ENCODE results near the gene RYR2. TPM values are rescaled to one million over a fixed set of nuclear protein-coding genes. Genes with fewer than 3 reads are reported as not detected.

RYR2 gene
- total and polyA plus RNA-seq, 12 donors, result 43.1 to 1,252 (median 872) TPM

- DNase-seq (no peak), ATAC-seq (peak in 1 of 8 donors; percentile 4)
- WGBS, 2 donors, result 82 to 90% methylated on average over 5 of the region's 5 CpGs
- intact Hi-C loops (cut with DNase I), result no loop called here
- peaks cover 0 to 66% (median 0%) of the 10 kb centered on the region in 9 donors for H3K36me3 ChIP-seq
- H3K4me3 ChIP-seq, result no peak overlapping the region
- no peaks in the 10 kb centered on the region for H3K27me3 ChIP-seq
- no peak overlapping the region for H3K27ac ChIP-seq
- no peaks in the 10 kb centered on the region for H3K9me3 ChIP-seq
- TF ChIP-seq CTCF (IDR thresholded peaks at IDR 0.05), result no peak
- H3K4me1 ChIP-seq, result peaks cover 0 to 32% (median 0%) of the 10 kb centered on the region in 9 donors
These were observed 622.4 kb downstream of the RYR2 start for GRCh38 chr1:237664348-237664747.

- 60 to 77% methylated on average over 1 of the region's 1 CpG for WGBS, 2 donors
- no peak for TF ChIP-seq CTCF (IDR thresholded peaks at IDR 0.05)
- no peaks in the 10 kb centered on the region for H3K9me3 ChIP-seq
- ATAC-seq (no peak), DNase-seq (no peak)
- no peaks in the 10 kb centered on the region for H3K27me3 ChIP-seq
- no peak overlapping the region for H3K4me3 ChIP-seq
- H3K27ac ChIP-seq, result no peak overlapping the region
- H3K36me3 ChIP-seq, result peaks cover 0 to 47% (median 0%) of the 10 kb centered on the region in 9 donors
- peaks cover 0 to 42% (median 2%) of the 10 kb centered on the region in 9 donors for H3K4me1 ChIP-seq
- intact Hi-C loops (cut with DNase I), result no loop called here
These were observed 628.3 kb downstream of the RYR2 start for GRCh38 chr1:237670302-237670701.

- Histone ChIP-seq H3K27me3 (no peaks in the 10 kb centered on the region), H3K9me3 (no peaks in the 10 kb centered on the region), H3K4me3 (no peak overlapping the region), H3K27ac (peak overlapping the region in 1 of 10 donors; percentile 29), H3K4me1 (peaks cover 0 to 41% (median 2%) of the 10 kb centered on the region in 9 donors), H3K36me3 (peaks cover 0 to 51% (median 0%) of the 10 kb centered on the region in 9 donors)
- no peak for TF ChIP-seq CTCF (IDR thresholded peaks at IDR 0.05)
- ATAC-seq (peak in 7 of 8 donors; percentile 10 to 72 (median 53)), DNase-seq (no peak)
- intact Hi-C loops (cut with DNase I), result no loop called here
- WGBS, 2 donors, result 18 to 31% methylated on average over 4 of the region's 4 CpGs
These were observed 629.3 kb downstream of the RYR2 start for GRCh38 chr1:237671262-237671661.

GRCh38 chr1:237671935-237672334 is 630.0 kb downstream of the RYR2 start:
- no peak for TF ChIP-seq CTCF (IDR thresholded peaks at IDR 0.05)
- 58 to 70% methylated on average over 6 of the region's 6 CpGs for WGBS, 2 donors
- H3K27me3 ChIP-seq, result no peaks in the 10 kb centered on the region
- no peak overlapping the region for H3K4me3 ChIP-seq
- intact Hi-C loops (cut with DNase I), result no loop called here
- peaks cover 0 to 48% (median 0%) of the 10 kb centered on the region in 9 donors for H3K36me3 ChIP-seq
- H3K9me3 ChIP-seq, result no peaks in the 10 kb centered on the region
- H3K4me1 ChIP-seq, result peaks cover 0 to 41% (median 2%) of the 10 kb centered on the region in 9 donors
- DNase-seq (no peak), ATAC-seq (peak in 7 of 8 donors; percentile 20 to 54 (median 44))
- no peak overlapping the region for H3K27ac ChIP-seq
